HG02763 (cell line): ENCODE measurements around the gene SLC35F3.
"Not testable (repeated sequence)": the region's sequence is repeated elsewhere in the genome, so short reads cannot be mapped to it uniquely, and the experiment has no call there.

Experiments
- ATAC-seq: cut with Tn5 transposase; IDR thresholded peaks from one replicate; pipeline ENCODE4 v1.9.1; 2021; ENCODE audit warnings: mild to moderate bottlenecking, moderate library complexity; ENCODE audit not compliant: unreplicated experiment

SLC35F3 gene

GRCh38 chr1:234340528-234340927, 436.1 kb downstream of the SLC35F3 start:
- ATAC-seq: no peak

GRCh38 chr1:234342774-234343173, 438.3 kb downstream of the SLC35F3 start:
- no peak for ATAC-seq

GRCh38 chr1:234345237-234345636, 440.8 kb downstream of the SLC35F3 start:
- ATAC-seq: no peak

DNA sequence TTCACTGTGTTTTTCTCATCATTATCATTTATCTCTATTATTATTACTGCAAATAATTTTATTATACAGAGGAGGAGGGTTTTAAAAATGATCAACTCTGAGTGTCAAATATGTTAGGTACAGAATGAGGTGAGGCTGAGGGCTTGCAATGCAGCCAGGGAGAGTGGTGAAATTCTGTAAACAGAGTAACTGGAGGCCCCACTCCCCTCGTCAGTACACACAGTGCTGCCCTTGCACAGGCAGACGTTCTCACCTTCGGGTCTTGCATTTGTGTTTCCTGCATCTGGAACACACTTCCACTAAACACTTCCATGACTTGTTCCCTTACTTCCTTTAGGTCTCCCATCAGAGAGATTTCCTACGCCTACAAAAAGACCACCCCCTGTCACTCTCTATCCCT, 444.5 kb downstream of the SLC35F3 start:
- no peak for ATAC-seq

DNA sequence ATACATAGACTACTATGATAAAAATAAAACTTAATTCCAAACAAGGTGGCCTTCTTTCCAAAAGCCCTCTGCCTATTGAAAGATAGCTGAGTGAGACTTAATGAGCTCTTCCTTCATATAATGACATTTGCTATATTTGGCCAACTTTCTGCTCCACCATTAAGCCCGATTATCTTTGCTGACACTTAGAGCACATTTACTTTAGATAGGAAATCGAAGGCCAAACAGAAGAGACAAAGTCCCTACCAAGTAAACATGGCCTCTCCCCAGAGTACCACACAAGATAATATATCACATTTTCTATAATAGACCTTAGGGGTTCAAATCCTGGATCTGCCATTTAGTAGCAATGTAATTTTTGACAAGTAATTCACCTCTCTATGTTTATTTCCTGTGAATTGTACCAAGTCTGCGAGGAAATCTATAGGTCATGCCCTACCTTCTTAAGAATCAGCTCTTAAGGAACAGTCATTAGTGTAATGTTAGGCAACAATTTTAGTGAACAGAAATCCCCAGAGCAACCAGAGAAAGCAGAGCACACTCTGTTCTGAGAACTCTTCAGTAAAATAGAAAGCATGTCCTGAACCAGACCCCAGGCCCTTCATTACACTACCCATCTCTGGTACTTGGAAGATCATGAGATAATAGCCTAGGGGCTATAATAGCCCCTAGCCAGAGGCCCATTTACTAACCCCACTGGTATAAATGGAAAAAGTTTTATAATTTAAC, 451.5 kb downstream of the SLC35F3 start:
- ATAC-seq: no peak

GRCh38 chr1:234356615-234357269, 452.3 kb downstream of the SLC35F3 start:
- not testable (repeated sequence) for ATAC-seq

DNA sequence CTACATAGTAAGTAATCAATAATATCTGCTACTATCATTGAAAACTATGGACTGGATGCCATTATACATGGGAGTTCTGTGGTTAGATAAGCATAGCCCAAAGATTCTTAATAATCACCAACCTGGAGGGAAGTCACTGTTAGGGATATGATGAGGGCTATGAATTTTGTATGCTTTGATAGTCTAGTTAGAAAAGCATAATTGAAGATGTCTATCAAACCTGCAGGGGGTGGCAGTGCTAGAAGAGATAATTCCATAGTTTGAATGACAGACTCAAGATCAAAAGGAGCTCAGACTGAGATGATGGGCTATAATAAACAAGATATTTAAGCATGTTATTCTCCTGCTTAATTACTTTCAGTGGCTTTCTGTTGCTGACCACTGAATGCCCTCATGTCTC, 453.4 kb downstream of the SLC35F3 start:
- no peak for ATAC-seq

- no peak for ATAC-seq
Measured at GRCh38 chr1:234361102-234361603, 456.7 kb downstream of the SLC35F3 start.

GRCh38 chr1:234362558-234362957, 458.1 kb downstream of the SLC35F3 start:
- ATAC-seq: no peak

GRCh38 chr1:234368320-234369032, 464.0 kb downstream of the SLC35F3 start:
- no peak for ATAC-seq

DNA sequence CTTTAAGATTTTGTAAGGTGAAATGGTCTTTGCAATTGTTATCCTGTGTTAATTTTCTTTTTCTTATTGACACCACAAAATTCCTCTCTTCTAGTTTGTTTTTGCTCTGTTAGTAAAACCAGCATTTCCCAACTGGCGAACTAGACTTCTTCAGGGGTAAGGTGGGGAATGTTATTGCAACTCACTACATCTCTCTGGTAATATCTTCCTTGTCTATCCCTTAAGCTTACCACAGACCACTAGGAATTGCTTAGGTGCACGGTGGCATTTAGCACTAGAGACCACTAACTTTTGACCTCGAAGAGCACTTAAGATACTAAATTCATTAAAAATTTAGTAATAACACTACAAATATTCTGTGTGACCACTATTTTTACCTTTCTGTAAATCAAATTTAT, 464.6 kb downstream of the SLC35F3 start:
- ATAC-seq: no peak

GRCh38 chr1:234369784-234370183, 465.3 kb downstream of the SLC35F3 start:
- ATAC-seq: no peak

DNA sequence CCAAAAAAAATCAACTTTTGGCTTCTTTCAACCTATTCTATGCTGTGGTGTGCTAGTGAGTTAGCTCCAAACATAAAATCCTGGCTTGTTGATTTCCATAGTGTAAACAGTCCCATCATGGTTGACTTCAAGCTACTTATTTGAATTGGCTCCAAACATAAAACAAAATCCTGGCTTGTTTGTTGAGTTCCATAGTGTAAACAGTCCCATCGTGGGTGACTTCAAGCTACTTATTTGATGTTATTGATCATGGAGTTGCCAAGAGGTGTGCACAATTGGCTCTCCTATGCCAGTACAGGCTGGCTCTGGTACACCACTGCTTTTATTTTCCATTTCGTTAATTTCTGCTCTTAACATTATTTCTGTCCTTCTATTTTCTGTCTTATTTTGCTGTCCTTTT, 466.9 kb downstream of the SLC35F3 start:
- no peak for ATAC-seq

- ATAC-seq: no peak
Measured at GRCh38 chr1:234372011-234372757, 467.7 kb downstream of the SLC35F3 start.

DNA sequence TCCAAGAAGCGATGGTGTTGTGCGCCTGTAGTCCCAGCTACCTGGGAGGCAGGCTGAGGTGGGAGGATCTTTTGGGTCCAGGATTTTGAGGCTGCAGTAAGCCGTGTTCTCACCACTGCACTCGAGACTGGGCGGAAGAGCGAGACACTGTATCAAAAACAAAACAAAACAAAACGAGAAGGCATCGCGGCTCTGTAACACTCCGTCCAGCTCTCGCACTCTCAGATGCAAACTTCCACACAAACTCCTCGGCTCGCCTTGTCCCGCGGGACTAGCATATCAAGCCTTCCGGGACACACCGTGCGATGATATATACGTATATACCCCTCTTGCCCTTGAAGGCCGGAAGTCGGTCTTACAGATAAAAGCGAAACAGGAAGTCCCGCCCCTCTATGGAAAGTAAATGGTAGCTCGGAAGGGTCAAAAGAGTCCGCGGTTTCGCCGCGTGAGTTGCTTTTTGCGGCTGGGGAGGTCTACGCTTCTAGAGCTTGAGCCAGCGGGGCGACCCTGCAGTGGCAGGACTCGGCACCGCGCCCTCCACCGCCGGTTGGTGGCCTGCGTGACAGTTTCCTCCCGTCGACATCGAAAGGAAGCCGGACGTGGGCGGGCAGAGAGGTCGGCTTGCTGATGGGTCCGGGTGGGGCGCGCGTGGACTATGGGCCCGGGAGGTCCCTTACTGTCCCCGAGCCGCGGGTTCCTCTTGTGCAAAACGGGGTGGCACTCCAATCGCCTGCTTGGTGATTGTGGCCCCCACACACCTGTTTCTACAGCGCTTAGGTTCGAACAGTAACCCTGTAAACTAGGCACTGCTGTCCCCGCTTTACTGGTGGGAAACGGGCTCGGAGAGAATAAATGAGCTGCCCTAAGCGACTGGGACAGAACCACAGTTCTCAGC, 468.8 kb downstream of the SLC35F3 start, which contains the start of gene COA6:
Gene COA6, plus strand, starts transcription at position 393 of the 895 bp plus-strand sequence. Its CDS starts 11 bp downstream, at position 404.
- ATAC-seq: peak; percentile 92

- ATAC-seq: no peak
Measured at GRCh38 chr1:234373959-234374254, 469.4 kb downstream of the SLC35F3 start.
